ENCODE measurements around the gene TMEM81. TPM values are rescaled to one million over a fixed set of nuclear protein-coding genes. Genes with fewer than 3 reads are reported as not detected.

The TMEM81 gene
- total and polyA plus RNA-seq, 2 of the 8 experiments (the other 6 are each of a cell fraction or from before 2014, with no cell fraction given): 2.1 to 5.9 TPM

DNA sequence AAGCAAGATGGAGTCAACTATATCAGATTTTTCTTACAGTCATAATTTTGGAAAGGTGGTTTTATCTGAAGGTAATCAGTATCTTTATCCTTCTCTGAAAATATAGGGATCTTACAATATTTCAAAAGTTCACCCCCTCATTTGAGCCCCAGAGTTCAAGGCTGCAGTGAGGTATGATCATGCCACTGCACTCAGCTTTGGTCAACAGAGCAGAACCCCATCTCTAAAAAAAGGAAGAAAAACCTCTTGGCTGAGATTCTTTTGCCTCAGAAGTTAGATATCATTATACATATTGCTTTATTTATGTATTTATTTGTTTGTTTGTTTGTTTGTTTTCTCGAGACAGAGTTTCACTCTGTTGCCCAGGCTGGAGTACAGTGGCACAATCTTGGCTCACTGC is 49.0 kb upstream of the TMEM81 start:
- no peak overlapping the region for H2BK5ac ChIP-seq (ENCODE audit: low read depth, low read length)
- H2BK120ac ChIP-seq (replicated peaks; ENCODE audit: low read depth, low read length): no peak overlapping the region
- no peak overlapping the region for H3K4ac ChIP-seq (replicated peaks; ENCODE audit: insufficient read length, low read depth, low read length)
- 69% methylated on average over 1 of the region's 1 CpG; no CpG with 5 or more reads in 1 of the 2 experiments for WGBS, 2 experiments (ENCODE audit: extremely low coverage in 1 of 2, insufficient coverage in 1 of 2, insufficient read length in 1 of 2, insufficient replicate concordance in 2 of 2, low coverage in 1 of 2, low lambda C conversion rate in 2 of 2, missing lambda C conversion rate in 1 of 2)
- no peak overlapping the region for H3K14ac ChIP-seq (ENCODE audit: insufficient read length)
- no peak overlapping the region for H2BK15ac ChIP-seq (ENCODE audit: low read length)
- peaks cover 0 to 2% (median 0%) of the 10 kb centered on the region in 4 experiments; a peak in 1 of 7 replicates for H3K27me3 ChIP-seq (replicated peaks in 1 of 4; ENCODE audit: control insufficient read depth in 3 of 4, extremely low read depth in 1 of 4, insufficient read depth in 3 of 4, low read length in 3 of 4)
- no peaks in the 10 kb centered on the region for H3K9me3 ChIP-seq (ENCODE audit: insufficient read depth in 2 of 2, low read depth in 1 of 2, low read length in 1 of 2)
- H3K4me1 ChIP-seq (replicated peaks in 1 of 4; ENCODE audit: control insufficient read depth in 3 of 4, insufficient read depth in 4 of 4, low read length in 3 of 4): peaks cover 0 to under 1% (median 0%) of the 10 kb centered on the region in 4 experiments; a peak in 2 of 7 replicates
- no peak overlapping the region for H3K18ac ChIP-seq (ENCODE audit: extremely low read depth, low read length)
- ChIA-PET POLR2A (ENCODE audit: partially characterized antibody) (interaction anchor here (1.9 kb wide), 1 partner anchor 10 kb away, joined by 5 read pairs; no protein-coding TSS in a partner anchor), CTCF (ENCODE audit: partially characterized antibody) (interaction anchor here (1.8 to 2.6 kb wide), 3 partner anchors 8 to 122 kb away, joined by 6 to 13 read pairs (median 10); partner anchors contain the start of gene RBBP5)
- H3K9ac ChIP-seq (replicated peaks in 1 of 4; ENCODE audit: extremely low read depth in 1 of 4, low read depth in 3 of 4, low read length in 3 of 4): no peak overlapping the region
- no peak for DNase-seq (ENCODE audit: low read depth in 1 of 2, low spot score in 2 of 2)
- no peak overlapping the region for H3K4me2 ChIP-seq (ENCODE audit: insufficient read depth in 1 of 2, low read depth in 2 of 2, low read length in 2 of 2)
- H3K56ac ChIP-seq (replicated peaks; ENCODE audit: insufficient read length, low read depth, low read length): no peak overlapping the region
- no peak overlapping the region for H2BK20ac ChIP-seq (ENCODE audit: low read length)
- no peaks in the 10 kb centered on the region for H3K79me2 ChIP-seq (ENCODE audit: control insufficient read depth in 1 of 2, insufficient read depth in 2 of 2, low read length in 2 of 2)
- H3K79me1 ChIP-seq (ENCODE audit: low read depth, low read length): no peaks in the 10 kb centered on the region
- no peak for FAIRE-seq
- no peak overlapping the region for H3K27ac ChIP-seq (ENCODE audit: low read depth, low read length)
- no peak overlapping the region for H3K4me3 ChIP-seq (ENCODE audit: extremely low read depth in 1 of 4, insufficient read depth in 2 of 4, low read depth in 3 of 4, low read length in 4 of 4)
- no peaks in the 10 kb centered on the region for H3K36me3 ChIP-seq (ENCODE audit: control insufficient read depth in 2 of 4, insufficient read depth in 4 of 4, low read length in 3 of 4)
- TF ChIP-seq SIRT6 (IDR thresholded peaks at IDR 0.05; ENCODE audit: low read length): no peak
- no peak for TF ChIP-seq SIX5 (IDR thresholded peaks at IDR 0.05; ENCODE audit: low read depth, low read length)
- no peak for TF ChIP-seq PHF8 (conservative IDR thresholded peaks at IDR 0.05; ENCODE audit: low read depth, low read length)
- no peak for TF ChIP-seq ATF2 (IDR thresholded peaks at IDR 0.05; ENCODE audit: low read length)
- no peak for TF ChIP-seq RNF2 (IDR thresholded peaks at IDR 0.05; ENCODE audit: borderline replicate concordance, low read depth, low read length, missing control alignments, poor library complexity, severe bottlenecking)
- no peak for TF ChIP-seq SP1 (IDR thresholded peaks at IDR 0.05; ENCODE audit: low read depth, low read length)
- no peak overlapping the region for H3K23ac ChIP-seq (ENCODE audit: insufficient read length)
- H4K5ac ChIP-seq (ENCODE audit: insufficient read length, low read depth, low read length): no peak overlapping the region
- H3K23me2 ChIP-seq (ENCODE audit: low read depth, low read length): no peaks in the 10 kb centered on the region
- H2AFZ ChIP-seq (ENCODE audit: low read length): no peak overlapping the region
- H4K91ac ChIP-seq (replicated peaks; ENCODE audit: insufficient read length, low read length): no peak overlapping the region
- no peaks in the 10 kb centered on the region for H4K20me1 ChIP-seq (replicated peaks in 1 of 2; ENCODE audit: control insufficient read depth in 1 of 2, insufficient read depth in 2 of 2, low read length in 2 of 2)
- no peak overlapping the region for H2AK5ac ChIP-seq (ENCODE audit: low read depth, low read length)
- no peak overlapping the region for H2BK12ac ChIP-seq (ENCODE audit: low read depth, low read length)
- H4K8ac ChIP-seq (ENCODE audit: extremely low read depth, insufficient read depth, low read length): no peak overlapping the region
